ENCODE measurements around the gene UIMC1. TPM values are rescaled to one million over a fixed set of nuclear protein-coding genes. Genes with fewer than 3 reads are reported as not detected.
A peak's percentile ranks its signal among the peaks of the same experiment; 100 is the strongest.

Gene UIMC1
- total RNA-seq, 2 donors from 2014 or later = 46.6 to 50.8 TPM

DNA sequence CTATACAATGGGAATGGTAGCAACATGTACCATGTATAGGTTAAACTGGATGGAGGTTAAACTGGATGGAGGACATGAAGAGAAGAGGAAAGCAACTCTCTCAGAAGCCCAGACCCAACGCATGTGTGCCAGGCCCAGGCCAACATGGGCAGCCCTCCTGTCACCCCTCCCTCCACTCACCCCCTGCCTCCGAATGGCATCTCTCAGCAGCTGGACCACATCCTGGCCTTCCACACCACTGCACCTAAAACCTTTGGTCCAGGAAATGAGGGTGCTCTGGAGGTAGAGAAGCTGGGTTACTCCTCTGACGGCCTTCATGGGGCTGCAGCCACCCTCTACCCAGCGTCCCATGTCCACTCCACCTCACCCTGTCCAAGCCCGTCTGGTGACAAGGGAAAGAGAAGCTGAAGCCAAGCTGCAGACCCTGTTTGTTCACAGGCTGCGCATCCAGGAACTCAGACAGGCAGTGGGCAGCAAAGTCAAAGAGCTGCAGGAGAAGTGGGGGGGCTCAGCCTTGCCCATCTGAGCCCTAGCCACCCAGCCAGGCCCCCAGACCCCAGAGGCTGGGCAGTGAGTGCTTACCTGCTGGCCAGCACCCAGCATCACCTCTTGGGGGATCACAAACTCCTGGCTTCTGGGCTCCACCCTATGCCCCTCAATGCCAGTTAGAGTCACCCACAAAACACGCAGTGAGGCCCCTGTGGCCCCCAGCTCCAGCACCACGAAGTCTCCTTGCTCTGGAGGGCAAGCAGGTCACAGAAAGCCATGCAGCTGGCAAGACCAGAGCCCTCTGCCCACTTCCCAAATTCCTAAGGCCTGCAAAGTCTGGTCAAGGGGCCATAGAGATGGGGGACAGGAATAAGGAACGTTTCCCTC lies 115.9 kb downstream of the UIMC1 start:
- H3K27me3 ChIP-seq (ENCODE audit: control insufficient read depth, insufficient read depth, low read length, poor library complexity, severe bottlenecking) = no peaks in the 10 kb centered on the region
- Mint-ChIP-seq H3K4me1 (no peaks in the 10 kb centered on the region), H3K4me3 (no peak overlapping the region), H3K27me3 (ENCODE audit: insufficient read depth) (peaks cover 2% of the 10 kb centered on the region), H3K9me3 (no peaks in the 10 kb centered on the region), H3K36me3 (ENCODE audit: low read depth) (no peaks in the 10 kb centered on the region), H3K27ac (no peak overlapping the region)
- no peaks in the 10 kb centered on the region for H3K4me1 ChIP-seq (ENCODE audit: control insufficient read depth, insufficient read depth, low read length)
- H3K36me3 ChIP-seq (ENCODE audit: control insufficient read depth, insufficient read depth, low read length) = no peaks in the 10 kb centered on the region
- no peaks in the 10 kb centered on the region for H3K9me3 ChIP-seq (ENCODE audit: control insufficient read depth, low read length)
- 87 to 92% methylated on average over 4 to 9 of the region's 9 CpGs for WGBS, 2 experiments (ENCODE audit: insufficient coverage in 1 of 2, insufficient read length in 1 of 2)
- no peak for DNase-seq
- TF ChIP-seq, protein P1, sequence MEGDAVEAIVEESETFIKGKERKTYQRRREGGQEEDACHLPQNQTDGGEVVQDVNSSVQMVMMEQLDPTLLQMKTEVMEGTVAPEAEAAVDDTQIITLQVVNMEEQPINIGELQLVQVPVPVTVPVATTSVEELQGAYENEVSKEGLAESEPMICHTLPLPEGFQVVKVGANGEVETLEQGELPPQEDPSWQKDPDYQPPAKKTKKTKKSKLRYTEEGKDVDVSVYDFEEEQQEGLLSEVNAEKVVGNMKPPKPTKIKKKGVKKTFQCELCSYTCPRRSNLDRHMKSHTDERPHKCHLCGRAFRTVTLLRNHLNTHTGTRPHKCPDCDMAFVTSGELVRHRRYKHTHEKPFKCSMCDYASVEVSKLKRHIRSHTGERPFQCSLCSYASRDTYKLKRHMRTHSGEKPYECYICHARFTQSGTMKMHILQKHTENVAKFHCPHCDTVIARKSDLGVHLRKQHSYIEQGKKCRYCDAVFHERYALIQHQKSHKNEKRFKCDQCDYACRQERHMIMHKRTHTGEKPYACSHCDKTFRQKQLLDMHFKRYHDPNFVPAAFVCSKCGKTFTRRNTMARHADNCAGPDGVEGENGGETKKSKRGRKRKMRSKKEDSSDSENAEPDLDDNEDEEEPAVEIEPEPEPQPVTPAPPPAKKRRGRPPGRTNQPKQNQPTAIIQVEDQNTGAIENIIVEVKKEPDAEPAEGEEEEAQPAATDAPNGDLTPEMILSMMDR (conservative IDR thresholded peaks at IDR 0.05) = no peak
- H3K27ac ChIP-seq (ENCODE audit: low read depth, low read length) = no peak overlapping the region
- H3K4me3 ChIP-seq (ENCODE audit: low read length) = no peak overlapping the region
- H3K9ac ChIP-seq (ENCODE audit: extremely low read depth, low read length, poor library complexity, severe bottlenecking) = no peak overlapping the region

DNA sequence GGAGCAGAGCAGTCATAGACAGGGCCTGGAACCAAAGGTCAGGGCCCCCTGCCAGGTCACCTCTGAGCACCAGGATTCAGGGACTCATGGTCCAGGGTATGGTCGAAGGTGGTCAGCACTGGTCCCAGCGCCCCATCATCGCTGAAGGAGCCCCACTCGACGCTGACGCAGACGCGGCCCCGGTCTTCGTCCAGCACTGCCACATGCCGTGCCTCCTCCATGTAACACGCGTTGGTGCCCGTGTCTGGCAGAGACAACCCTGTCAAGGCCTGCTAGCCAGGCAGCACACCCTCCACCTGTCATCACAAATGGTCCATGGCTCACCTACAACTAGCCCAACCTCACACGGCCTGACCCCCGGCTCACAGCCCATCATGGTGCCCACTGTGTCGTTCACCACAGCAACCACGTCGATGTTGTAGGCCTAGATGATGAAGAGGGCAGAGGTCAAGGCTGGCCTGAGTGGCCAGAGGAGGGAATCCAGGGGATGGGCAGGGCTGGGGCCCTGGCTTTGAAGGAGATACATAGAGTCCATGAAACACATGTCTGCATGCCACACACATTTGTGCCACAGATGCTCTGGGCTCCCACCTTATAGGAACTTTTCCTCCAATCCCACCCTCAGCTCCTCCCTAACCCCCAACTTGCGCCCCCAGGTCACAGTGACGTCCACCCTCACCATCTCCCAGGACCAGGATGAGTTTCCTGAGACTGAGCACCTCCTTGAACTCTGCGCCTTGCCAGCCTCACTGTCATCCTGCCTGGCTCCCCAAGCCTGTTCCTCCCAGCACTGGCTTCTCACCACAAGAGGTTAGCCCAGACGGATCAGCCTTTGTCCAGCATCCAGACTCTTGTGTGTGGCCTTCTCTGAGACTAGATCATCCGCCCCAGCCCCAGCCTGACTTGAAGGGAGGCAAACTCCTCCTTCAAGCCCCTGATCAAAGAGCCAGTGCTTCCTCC lies 117.0 kb downstream of the UIMC1 start:
- Histone ChIP-seq H3K27ac (ENCODE audit: low read depth, low read length) (no peak overlapping the region), H3K4me1 (ENCODE audit: control insufficient read depth, insufficient read depth, low read length) (no peaks in the 10 kb centered on the region), H3K27me3 (ENCODE audit: control insufficient read depth, insufficient read depth, low read length, poor library complexity, severe bottlenecking) (no peaks in the 10 kb centered on the region), H3K9me3 (ENCODE audit: control insufficient read depth, low read length) (no peaks in the 10 kb centered on the region), H3K36me3 (ENCODE audit: control insufficient read depth, insufficient read depth, low read length) (no peaks in the 10 kb centered on the region), H3K4me3 (ENCODE audit: low read length) (no peak overlapping the region), H3K9ac (ENCODE audit: extremely low read depth, low read length, poor library complexity, severe bottlenecking) (no peak overlapping the region)
- no peak for DNase-seq
- no peaks in the 10 kb centered on the region for H3K9me3 Mint-ChIP-seq
- H3K36me3 Mint-ChIP-seq (ENCODE audit: low read depth) = no peaks in the 10 kb centered on the region
- TF ChIP-seq, protein P1 (conservative IDR thresholded peaks at IDR 0.05) = no peak
- no peak overlapping the region for H3K4me3 Mint-ChIP-seq
- peaks cover 2% of the 10 kb centered on the region for H3K4me1 Mint-ChIP-seq
- 92 to 94% methylated on average over 20 to 24 of the region's 24 CpGs for WGBS, 2 experiments (ENCODE audit: insufficient coverage in 1 of 2, insufficient read length in 1 of 2)
- peak overlapping the region; percentile 10 for H3K27ac Mint-ChIP-seq
- H3K27me3 Mint-ChIP-seq (ENCODE audit: insufficient read depth) = peaks cover 2% of the 10 kb centered on the region

DNA sequence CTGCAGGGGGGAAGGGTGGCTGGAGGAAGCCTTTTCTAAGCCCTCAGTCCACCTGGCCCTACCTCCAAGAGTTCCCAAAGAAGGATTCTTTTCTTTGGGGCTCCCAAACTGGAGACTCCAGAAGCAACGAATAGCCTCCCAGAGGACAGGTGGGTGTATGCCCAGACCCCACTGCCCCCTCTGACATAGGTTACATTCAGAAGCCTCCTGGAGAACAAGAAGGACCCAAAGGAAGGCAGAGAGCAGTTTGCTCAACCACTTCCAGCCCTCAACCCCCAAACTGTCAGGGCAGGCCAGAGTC lies 117.8 kb downstream of the UIMC1 start:
- H3K27me3 ChIP-seq (ENCODE audit: control insufficient read depth, insufficient read depth, low read length, poor library complexity, severe bottlenecking) = no peaks in the 10 kb centered on the region
- no peaks in the 10 kb centered on the region for H3K4me1 ChIP-seq (ENCODE audit: control insufficient read depth, insufficient read depth, low read length)
- H3K9me3 ChIP-seq (ENCODE audit: control insufficient read depth, low read length) = no peaks in the 10 kb centered on the region
- Mint-ChIP-seq H3K36me3 (ENCODE audit: low read depth) (no peaks in the 10 kb centered on the region), H3K4me3 (no peak overlapping the region), H3K27ac (no peak overlapping the region), H3K4me1 (peaks cover 4% of the 10 kb centered on the region), H3K27me3 (ENCODE audit: insufficient read depth) (peaks cover 2% of the 10 kb centered on the region), H3K9me3 (no peaks in the 10 kb centered on the region)
- H3K36me3 ChIP-seq (ENCODE audit: control insufficient read depth, insufficient read depth, low read length) = no peaks in the 10 kb centered on the region
- no peak overlapping the region for H3K9ac ChIP-seq (ENCODE audit: extremely low read depth, low read length, poor library complexity, severe bottlenecking)
- TF ChIP-seq, protein P1 (conservative IDR thresholded peaks at IDR 0.05) = no peak
- 92 to 100% methylated on average over 1 of the region's 1 CpG for WGBS, 2 experiments (ENCODE audit: insufficient coverage in 1 of 2, insufficient read length in 1 of 2)
- no peak for DNase-seq
- H3K4me3 ChIP-seq (ENCODE audit: low read length) = no peak overlapping the region
- no peak overlapping the region for H3K27ac ChIP-seq (ENCODE audit: low read depth, low read length)
